ENCODE data around the gene RAB40AL.

GRCh38 chrX:102887687-102888086 is 49.4 kb upstream of the RAB40AL start:
- TF ChIP-seq, protein P1, sequence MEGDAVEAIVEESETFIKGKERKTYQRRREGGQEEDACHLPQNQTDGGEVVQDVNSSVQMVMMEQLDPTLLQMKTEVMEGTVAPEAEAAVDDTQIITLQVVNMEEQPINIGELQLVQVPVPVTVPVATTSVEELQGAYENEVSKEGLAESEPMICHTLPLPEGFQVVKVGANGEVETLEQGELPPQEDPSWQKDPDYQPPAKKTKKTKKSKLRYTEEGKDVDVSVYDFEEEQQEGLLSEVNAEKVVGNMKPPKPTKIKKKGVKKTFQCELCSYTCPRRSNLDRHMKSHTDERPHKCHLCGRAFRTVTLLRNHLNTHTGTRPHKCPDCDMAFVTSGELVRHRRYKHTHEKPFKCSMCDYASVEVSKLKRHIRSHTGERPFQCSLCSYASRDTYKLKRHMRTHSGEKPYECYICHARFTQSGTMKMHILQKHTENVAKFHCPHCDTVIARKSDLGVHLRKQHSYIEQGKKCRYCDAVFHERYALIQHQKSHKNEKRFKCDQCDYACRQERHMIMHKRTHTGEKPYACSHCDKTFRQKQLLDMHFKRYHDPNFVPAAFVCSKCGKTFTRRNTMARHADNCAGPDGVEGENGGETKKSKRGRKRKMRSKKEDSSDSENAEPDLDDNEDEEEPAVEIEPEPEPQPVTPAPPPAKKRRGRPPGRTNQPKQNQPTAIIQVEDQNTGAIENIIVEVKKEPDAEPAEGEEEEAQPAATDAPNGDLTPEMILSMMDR (optimal IDR thresholded peaks at IDR 0.05 in 1 of 3, IDR thresholded peaks at IDR 0.05 in 1 of 3, conservative IDR thresholded peaks at IDR 0.05 in 1 of 3; ENCODE audit: extremely low read depth in 1 of 3, insufficient read depth in 2 of 3, low read length in 3 of 3): no peak
- TF ChIP-seq EZH2 (IDR thresholded peaks at IDR 0.05; ENCODE audit: low read length): no peak

Data from keratinocyte (primary cell).